Measurements from ENCODE around the gene ANTXRL. TPM values are rescaled to one million over a fixed set of nuclear protein-coding genes. Genes with fewer than 3 reads are reported as not detected.

The ANTXRL gene
- total RNA-seq, 1 donor from 2014 or later, result not detected

DNA sequence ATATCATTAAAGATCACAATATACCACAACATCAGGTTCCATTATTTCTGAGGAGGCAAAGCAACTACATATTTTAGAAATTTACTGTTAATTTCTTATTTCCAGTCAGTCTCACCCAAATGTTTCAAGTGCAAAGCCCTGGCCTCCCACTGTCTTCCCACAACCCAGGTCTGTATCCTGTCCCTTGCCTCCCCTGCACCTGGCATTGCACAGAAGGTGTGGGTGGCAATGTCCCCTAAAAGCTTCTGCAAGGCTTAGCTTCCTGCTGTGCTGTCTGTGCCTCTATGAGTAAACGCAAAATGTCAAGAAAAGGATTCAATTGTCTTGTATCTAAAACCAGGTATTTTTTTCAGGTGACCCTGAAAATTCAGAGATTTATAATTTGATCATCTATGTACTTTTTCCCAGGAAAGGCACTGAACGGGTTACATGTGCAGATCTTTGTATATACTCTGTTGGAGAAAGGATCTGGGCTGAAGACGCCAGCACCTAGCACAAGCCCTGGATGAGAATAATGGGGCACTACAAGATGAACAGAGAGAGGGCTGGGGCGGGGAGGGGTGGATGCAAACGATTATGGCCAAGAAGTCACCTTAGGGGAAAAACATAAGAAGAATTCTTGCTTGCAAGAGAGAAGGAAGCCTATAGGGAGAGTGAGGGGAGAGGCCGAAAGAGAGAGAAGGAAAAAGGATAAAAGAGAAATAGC is 3.1 kb upstream of the ANTXRL start:
- peak overlapping the region; percentile 57 to 81 for H3K4me3 ChIP-seq
- no peak for TF ChIP-seq POLR2AphosphoS5 (IDR thresholded peaks at IDR 0.05; ENCODE audit: insufficient read depth in 1 of 2, low read depth in 1 of 2)
- no peak for TF ChIP-seq POLR2A (IDR thresholded peaks at IDR 0.05)
- TF ChIP-seq, protein P1, sequence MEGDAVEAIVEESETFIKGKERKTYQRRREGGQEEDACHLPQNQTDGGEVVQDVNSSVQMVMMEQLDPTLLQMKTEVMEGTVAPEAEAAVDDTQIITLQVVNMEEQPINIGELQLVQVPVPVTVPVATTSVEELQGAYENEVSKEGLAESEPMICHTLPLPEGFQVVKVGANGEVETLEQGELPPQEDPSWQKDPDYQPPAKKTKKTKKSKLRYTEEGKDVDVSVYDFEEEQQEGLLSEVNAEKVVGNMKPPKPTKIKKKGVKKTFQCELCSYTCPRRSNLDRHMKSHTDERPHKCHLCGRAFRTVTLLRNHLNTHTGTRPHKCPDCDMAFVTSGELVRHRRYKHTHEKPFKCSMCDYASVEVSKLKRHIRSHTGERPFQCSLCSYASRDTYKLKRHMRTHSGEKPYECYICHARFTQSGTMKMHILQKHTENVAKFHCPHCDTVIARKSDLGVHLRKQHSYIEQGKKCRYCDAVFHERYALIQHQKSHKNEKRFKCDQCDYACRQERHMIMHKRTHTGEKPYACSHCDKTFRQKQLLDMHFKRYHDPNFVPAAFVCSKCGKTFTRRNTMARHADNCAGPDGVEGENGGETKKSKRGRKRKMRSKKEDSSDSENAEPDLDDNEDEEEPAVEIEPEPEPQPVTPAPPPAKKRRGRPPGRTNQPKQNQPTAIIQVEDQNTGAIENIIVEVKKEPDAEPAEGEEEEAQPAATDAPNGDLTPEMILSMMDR (IDR thresholded peaks at IDR 0.05), result no peak
- no peaks in the 10 kb centered on the region for H3K9me3 ChIP-seq
- H3K36me3 ChIP-seq, result no peaks in the 10 kb centered on the region
- H3K4me1 ChIP-seq, result peaks cover 27% of the 10 kb centered on the region
- DNase-seq (ENCODE audit: extremely low spot score in 2 of 2), result peak in 1 of 2 donors; percentile 40
- H3K27me3 ChIP-seq, result no peaks in the 10 kb centered on the region
- peak overlapping the region; percentile 85 for H3K27ac ChIP-seq
- intact Hi-C loops (cut with DNase I), result loop anchor here (5.0 to 10.0 kb wide), 2 partner anchors 179 to 1099 kb away; partner anchors contain the start of gene ZNF488

DNA sequence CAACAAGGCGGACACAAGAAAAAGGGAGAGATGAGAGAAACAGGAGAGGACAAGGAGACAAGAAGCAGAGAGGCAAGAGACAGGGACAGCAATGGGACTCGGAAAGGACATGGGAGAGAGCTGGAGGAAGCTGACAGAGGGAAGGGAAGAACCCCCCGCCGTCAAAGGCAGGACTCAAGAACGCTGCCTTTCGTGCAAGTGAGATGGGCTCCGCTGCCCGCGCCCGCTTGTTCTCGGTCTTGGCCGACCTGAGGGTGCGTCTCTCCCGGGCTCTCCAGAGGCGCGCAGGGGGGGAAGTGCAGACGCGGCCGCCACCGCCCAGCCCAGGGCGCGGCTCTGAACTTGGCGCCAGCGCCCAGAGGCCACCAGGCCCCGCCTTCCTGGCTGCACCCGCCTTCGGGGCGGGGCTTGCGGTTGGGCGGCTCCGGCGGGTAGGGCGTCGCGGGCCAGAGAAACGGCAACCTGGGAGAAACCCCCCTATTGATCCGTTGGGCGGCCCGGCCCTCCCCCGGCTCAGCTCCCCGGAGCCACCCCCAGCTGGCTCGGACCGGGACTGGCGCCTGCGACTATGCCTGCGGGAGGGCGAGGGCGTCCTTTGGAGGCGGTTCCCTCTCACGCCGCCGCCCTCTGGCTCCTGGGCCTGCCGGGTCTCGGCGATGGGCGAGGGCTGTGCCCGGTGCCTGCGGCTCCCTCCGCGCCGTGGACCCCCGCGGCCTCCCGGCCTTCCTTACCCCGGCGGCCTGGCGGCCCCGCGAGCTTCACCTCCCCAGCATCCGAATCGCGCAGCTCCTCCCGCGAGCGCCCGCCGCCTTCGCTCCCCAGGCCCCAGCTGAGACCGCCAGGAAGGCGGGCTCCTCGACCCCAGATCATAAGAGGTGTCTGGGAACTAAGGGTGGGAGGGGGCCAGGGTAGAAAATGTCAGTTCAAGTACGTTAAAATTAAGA is 2.2 kb upstream of the ANTXRL start:
- Histone ChIP-seq H3K4me1 (peaks cover 27% of the 10 kb centered on the region), H3K36me3 (no peaks in the 10 kb centered on the region), H3K27ac (peak overlapping the region; percentile 85), H3K9me3 (no peaks in the 10 kb centered on the region), H3K4me3 (peak overlapping the region; percentile 57 to 81), H3K27me3 (no peaks in the 10 kb centered on the region)
- peak in 1 of 2 donors; percentile 78 for TF ChIP-seq POLR2AphosphoS5 (IDR thresholded peaks at IDR 0.05; ENCODE audit: insufficient read depth in 1 of 2, low read depth in 1 of 2)
- TF ChIP-seq POLR2A (IDR thresholded peaks at IDR 0.05), result no peak
- intact Hi-C loops (cut with DNase I), result loop anchor here (5.0 to 10.0 kb wide), 2 partner anchors 180 to 1098 kb away; partner anchors contain the start of gene ZNF488
- DNase-seq (ENCODE audit: extremely low spot score in 2 of 2), result peak in 1 of 2 donors; percentile 95

DNA sequence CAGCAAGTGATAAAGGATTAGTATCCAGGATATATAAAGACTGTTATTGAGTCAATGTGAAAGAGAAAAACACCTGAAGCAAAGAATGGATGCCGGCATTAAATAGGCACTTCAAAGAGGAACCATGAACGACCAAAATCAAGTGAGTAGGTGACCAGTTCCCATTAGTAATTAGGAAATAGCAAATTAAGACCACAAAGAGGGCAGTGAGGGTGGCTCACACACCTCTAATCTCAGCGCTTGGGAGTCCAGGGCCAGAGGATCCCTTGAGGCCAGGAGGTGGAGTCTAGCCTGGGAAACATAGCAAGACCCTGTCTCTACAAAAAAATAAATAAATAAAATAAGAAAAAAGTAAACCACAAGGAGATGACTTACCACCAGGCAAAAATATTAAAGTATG is 1.5 kb upstream of the ANTXRL start:
- Histone ChIP-seq H3K4me3 (peak overlapping the region; percentile 57 to 81), H3K27ac (no peak overlapping the region), H3K9me3 (no peaks in the 10 kb centered on the region), H3K4me1 (peaks cover 27% of the 10 kb centered on the region), H3K36me3 (no peaks in the 10 kb centered on the region), H3K27me3 (no peaks in the 10 kb centered on the region)
- TF ChIP-seq, protein P1 (IDR thresholded peaks at IDR 0.05), result no peak
- no peak for DNase-seq (ENCODE audit: extremely low spot score in 2 of 2)
- intact Hi-C loops (cut with DNase I), result loop anchor here (10.0 kb wide), 1 partner anchor 180 kb away; no protein-coding TSS in a partner anchor

DNA sequence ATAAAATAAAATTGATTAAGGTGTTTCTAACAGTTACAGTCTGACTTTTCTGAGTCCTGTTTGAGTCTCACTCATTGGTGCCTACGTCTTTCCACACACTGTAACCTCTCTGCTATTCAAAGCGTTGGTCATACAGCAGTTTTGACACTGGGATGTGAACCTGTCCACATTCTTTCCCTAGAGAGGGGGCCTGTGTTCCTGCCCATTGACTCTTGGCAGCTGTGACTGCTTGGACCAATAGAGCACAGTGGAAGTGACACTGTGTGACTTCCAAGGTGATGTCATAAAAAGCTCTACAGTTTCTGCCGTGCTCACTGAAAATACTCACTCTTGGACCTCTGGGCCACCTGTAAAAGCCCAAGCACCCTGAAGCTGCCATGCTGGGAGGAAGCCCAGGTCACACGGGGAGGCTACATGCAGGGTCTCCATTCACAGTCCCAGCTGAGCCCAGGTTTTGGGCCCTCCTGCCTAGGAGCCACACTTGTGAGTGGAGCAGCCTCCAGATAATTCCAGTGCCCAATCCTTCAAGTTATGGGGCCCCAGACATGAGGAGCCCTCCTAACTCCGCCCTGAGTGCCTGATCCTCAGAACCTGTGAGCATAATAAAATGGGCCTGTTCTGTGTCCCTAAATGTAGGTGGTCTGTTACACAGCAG is 704 bp upstream of the ANTXRL start:
- Histone ChIP-seq H3K4me1 (peaks cover 27% of the 10 kb centered on the region), H3K4me3 (no peak overlapping the region), H3K27ac (no peak overlapping the region), H3K9me3 (no peaks in the 10 kb centered on the region), H3K27me3 (no peaks in the 10 kb centered on the region), H3K36me3 (no peaks in the 10 kb centered on the region)
- intact Hi-C loops (cut with DNase I), result loop anchor here (10.0 kb wide), 1 partner anchor 181 kb away; no protein-coding TSS in a partner anchor
- no peak for DNase-seq (ENCODE audit: extremely low spot score in 2 of 2)
- TF ChIP-seq POLR2AphosphoS5 (IDR thresholded peaks at IDR 0.05; ENCODE audit: insufficient read depth in 1 of 2, low read depth in 1 of 2) (no peak), POLR2A (IDR thresholded peaks at IDR 0.05) (no peak)
- TF ChIP-seq, protein P1 (IDR thresholded peaks at IDR 0.05), result no peak

Measured in vagina (tissue), 2 donors.